H9 (cell line): ENCODE measurements around the gene ADAM19. TPM values are rescaled to one million over a fixed set of nuclear protein-coding genes. Genes with fewer than 3 reads are reported as not detected.

Source experiments
- DNase-seq: peaks from one replicate; pipeline ENCODE4 v3.0.0-alpha.2; 2017
- H2AFZ ChIP-seq: one replicate; pipeline ENCODE4 v1.6.1; 2013; ENCODE audit warnings: mild to moderate bottlenecking, low read length, control low read depth, moderate library complexity
- H2AK5ac ChIP-seq: 2 replicates; pipeline ENCODE4 v1.6.1; 2013; ENCODE audit warnings: low read length, control low read depth, mixed read lengths; ENCODE audit not compliant: insufficient read length
- H2BK120ac ChIP-seq: one replicate; pipeline ENCODE4 v1.6.1; 2013; ENCODE audit warnings: low read depth, mild to moderate bottlenecking, low read length, control low read depth, inconsistent platforms; ENCODE audit not compliant: poor library complexity, severe bottlenecking
- H2BK12ac ChIP-seq: 2 replicates; pipeline ENCODE4 v1.6.1; 2013; ENCODE audit warnings: low read length, control low read depth, mixed read lengths, low read depth; ENCODE audit not compliant: insufficient read length
- H2BK15ac ChIP-seq: 2 replicates; pipeline ENCODE4 v1.6.1; 2013; ENCODE audit warnings: low read depth, low read length, control low read depth
- H2BK20ac ChIP-seq: one replicate; pipeline ENCODE4 v1.6.1; 2013; ENCODE audit warnings: low read depth, mild to moderate bottlenecking, low read length, control low read depth, inconsistent platforms; ENCODE audit not compliant: poor library complexity, severe bottlenecking
- H2BK5ac ChIP-seq: 2 replicates; pipeline ENCODE4 v1.6.1; 2013; ENCODE audit warnings: low read length, control low read depth, mixed read lengths; ENCODE audit not compliant: insufficient read length
- H3K14ac ChIP-seq: 2 replicates; pipeline ENCODE4 v1.6.1; 2013; ENCODE audit warnings: low read length, control low read depth; ENCODE audit not compliant: insufficient read depth
- H3K18ac ChIP-seq: 2 replicates; pipeline ENCODE4 v1.6.1; 2013; ENCODE audit warnings: low read depth, mild to moderate bottlenecking, mixed read lengths, low read length, control low read depth; ENCODE audit not compliant: insufficient read length
- H3K23ac ChIP-seq: 2 replicates; pipeline ENCODE4 v1.6.1; 2013; ENCODE audit warnings: low read length, control low read depth, mixed read lengths, low read depth; ENCODE audit not compliant: insufficient read length
- H3K23me2 ChIP-seq: 2 replicates; pipeline ENCODE4 v1.6.1; 2013; ENCODE audit warnings: low read depth, mild to moderate bottlenecking, mixed read lengths, low read length, control low read depth; ENCODE audit not compliant: insufficient read length, poor library complexity, severe bottlenecking
- H3K27ac ChIP-seq: 2 replicates; pipeline ENCODE4 v1.5.1; 2013; ENCODE audit warnings: low read length, control low read depth, mixed read lengths, low read depth; ENCODE audit not compliant: insufficient read length
- H3K27me3 ChIP-seq: 2 replicates; pipeline ENCODE4 v1.6.1; 2013; ENCODE audit warnings: low read length, control low read depth, inconsistent platforms; ENCODE audit not compliant: insufficient read depth
- H3K4ac ChIP-seq: 2 replicates; pipeline ENCODE4 v1.6.1; 2013; ENCODE audit warnings: low read depth, mild to moderate bottlenecking, control low read depth, inconsistent platforms, low read length, moderate library complexity
- H3K4me1 ChIP-seq: 2 replicates; pipeline ENCODE4 v1.6.1; 2013; ENCODE audit warnings: low read length, control low read depth, inconsistent platforms; ENCODE audit not compliant: insufficient read depth
- H3K4me2 ChIP-seq: 2 replicates; pipeline ENCODE4 v1.6.1; 2013; ENCODE audit warnings: low read length, control low read depth, mixed read lengths; ENCODE audit not compliant: insufficient read length, insufficient read depth
- H3K56ac ChIP-seq: 2 replicates; pipeline ENCODE4 v1.6.1; 2013; ENCODE audit warnings: low read depth, mild to moderate bottlenecking, mixed read lengths, low read length, control low read depth; ENCODE audit not compliant: insufficient read length
- H3K79me1 ChIP-seq: 2 replicates; pipeline ENCODE4 v1.6.1; 2013; ENCODE audit warnings: low read depth, mild to moderate bottlenecking, moderate library complexity, low read length, control low read depth, inconsistent platforms; ENCODE audit not compliant: insufficient read depth, poor library complexity, severe bottlenecking
- H3K79me2 ChIP-seq: 2 replicates; pipeline ENCODE4 v1.6.1; 2013; ENCODE audit warnings: low read length, control low read depth, inconsistent platforms; ENCODE audit not compliant: insufficient read depth
- H3K9ac ChIP-seq: 2 replicates; pipeline ENCODE4 v1.6.1; 2013; ENCODE audit warnings: low read length, control low read depth, mixed read lengths; ENCODE audit not compliant: insufficient read length; ENCODE audit errors: extremely low read depth
- H3K9me3 ChIP-seq: one replicate; pipeline ENCODE4 v1.6.1; 2013; ENCODE audit warnings: low read depth, low read length, inconsistent platforms; ENCODE audit not compliant: control insufficient read depth
- H3T11ph ChIP-seq: one replicate; pipeline ENCODE4 v1.6.1; 2013; ENCODE audit warnings: mild to moderate bottlenecking, low read length, control low read depth, inconsistent platforms
- H4K20me1 ChIP-seq: one replicate; pipeline ENCODE4 v1.6.1; 2013; ENCODE audit not compliant: control insufficient read depth, insufficient read length, insufficient read depth
- H4K5ac ChIP-seq: 2 replicates; pipeline ENCODE4 v1.6.1; 2013; ENCODE audit warnings: low read depth, mild to moderate bottlenecking, mixed read lengths, low read length, control low read depth; ENCODE audit not compliant: insufficient read length
- H4K8ac ChIP-seq: replicated peaks from 2 replicates; pipeline ENCODE4 v1.6.1; 2013; ENCODE audit warnings: low read length, control low read depth, mixed read lengths, low read depth; ENCODE audit not compliant: insufficient read length
- H4K91ac ChIP-seq: 2 replicates; pipeline ENCODE4 v1.6.1; 2013; ENCODE audit warnings: low read depth, mild to moderate bottlenecking, moderate library complexity, mixed read lengths, low read length, control low read depth; ENCODE audit not compliant: insufficient read length
- H3K27ac Mint-ChIP-seq, 3 experiments: 2 replicates in 2 of 3; 3 replicates in 1 of 3; pipeline ENCODE4 v1.8.0; 2020 to 2021; ENCODE audit warnings: mixed read lengths in 3 of 3, mild to moderate bottlenecking in 1 of 3, moderate library complexity in 1 of 3
- H3K27me3 Mint-ChIP-seq: 2 replicates; pipeline ENCODE4 v1.8.0; 2021; ENCODE audit warnings: low read depth, mild to moderate bottlenecking, moderate library complexity, mixed read lengths
- H3K36me3 Mint-ChIP-seq, 3 experiments: 2 replicates in 2 of 3; 3 replicates in 1 of 3; pipeline ENCODE4 v1.8.0; 2020 to 2021; ENCODE audit warnings: low read depth in 3 of 3, mixed read lengths in 3 of 3; ENCODE audit not compliant: insufficient read depth in 1 of 3
- H3K4me1 Mint-ChIP-seq, 2 experiments: 2 replicates each; pipeline ENCODE4 v1.8.0; 2020; ENCODE audit warnings: mixed read lengths in 2 of 2
- H3K4me3 Mint-ChIP-seq, 2 experiments: 2 replicates in 1 of 2; 3 replicates in 1 of 2; pipeline ENCODE4 v1.8.0; 2020 to 2021; ENCODE audit warnings: mild to moderate bottlenecking in 2 of 2, mixed read lengths in 2 of 2, moderate library complexity in 1 of 2
- H3K9me3 Mint-ChIP-seq, 2 experiments: 2 replicates in 1 of 2; 3 replicates in 1 of 2; pipeline ENCODE4 v1.8.0; 2020; ENCODE audit warnings: mild to moderate bottlenecking in 2 of 2, mixed read lengths in 2 of 2, moderate library complexity in 1 of 2
- WGBS: extraction: QIAGEN DNeasy Blood & Tissue Kit; methylation state at CpG from one replicate; pipeline ENCODE4 v1.1.7; 2013; ENCODE audit warnings: missing lambda C conversion rate, low lambda C conversion rate, mixed read lengths; ENCODE audit not compliant: insufficient read length; ENCODE audit errors: extremely low coverage; 5-methylcytosine and 5-hydroxymethylcytosine counted together
- total RNA-seq: library from RNA; stranded (reverse); gene quantifications from 2 replicates; pipeline ENCODE4 v1.2.1, GENCODE V29; 2021
- TF ChIP-seq, protein P1 (sequence below): fragments of 200-600 bp; sonication (generic); conservative IDR thresholded peaks from 3 replicates; pipeline ENCODE4 v1.8.0; 2021; ENCODE audit warnings: antibody characterized with exemption, mild to moderate bottlenecking

The ADAM19 gene
- total RNA-seq, 1 experiment from 2014 or later, result 9.9 TPM

DNA sequence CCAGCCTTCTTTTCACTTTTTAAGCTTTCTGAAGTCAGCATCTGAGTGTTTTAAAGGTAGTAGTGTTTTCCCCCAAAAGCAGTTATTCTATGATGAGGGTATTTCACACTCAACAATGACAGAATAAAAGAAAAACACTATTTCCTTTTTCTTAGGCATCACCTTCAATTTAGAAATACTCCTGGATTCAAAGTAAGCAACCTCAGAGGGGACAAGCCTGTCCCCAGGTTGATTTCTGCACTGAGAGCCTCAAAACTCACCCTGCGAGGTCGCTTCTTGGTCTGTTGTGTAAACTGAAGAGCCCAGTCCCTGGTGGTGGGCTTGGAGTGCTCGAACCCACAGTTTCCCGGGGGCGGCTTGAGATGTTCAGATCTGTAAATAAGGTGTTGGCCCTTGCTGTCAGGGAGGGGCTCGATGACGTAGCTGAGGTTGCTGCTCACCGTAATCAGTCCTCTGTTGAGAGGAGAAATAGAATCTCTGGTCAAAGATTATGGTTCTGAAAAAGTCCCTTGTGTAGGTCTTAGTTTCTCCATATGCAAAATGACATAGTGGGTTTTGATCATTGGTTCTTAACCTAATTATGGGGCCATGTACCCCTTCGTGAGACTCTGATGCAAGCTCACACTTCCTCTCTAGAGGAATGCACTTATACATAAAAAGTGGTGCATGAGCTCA, 55.9 kb downstream of the ADAM19 start:
- H3K4me1 Mint-ChIP-seq, result no peaks in the 10 kb centered on the region
- WGBS, result no CpG with 5 or more reads among the region's 9 CpGs
- H3K27me3 Mint-ChIP-seq, result no peaks in the 10 kb centered on the region
- Histone ChIP-seq H3K9ac (no peak overlapping the region), H4K5ac (no peak overlapping the region), H2AK5ac (no peak overlapping the region), H3K4me1 (no peaks in the 10 kb centered on the region), H3K4me2 (no peak overlapping the region), H3K27ac (no peak overlapping the region), H4K20me1 (no peaks in the 10 kb centered on the region), H2BK120ac (no peak overlapping the region), H2AFZ (no peak overlapping the region), H3K79me1 (no peaks in the 10 kb centered on the region), H3K23me2 (no peaks in the 10 kb centered on the region), H2BK15ac (no peak overlapping the region), H2BK12ac (no peak overlapping the region), H3K18ac (no peak overlapping the region), H3K9me3 (no peaks in the 10 kb centered on the region), H2BK20ac (no peak overlapping the region), H4K8ac (no peak overlapping the region), H3T11ph (no peak overlapping the region), H3K23ac (no peak overlapping the region), H3K4ac (no peak overlapping the region), H4K91ac (no peak overlapping the region), H2BK5ac (no peak overlapping the region), H3K27me3 (no peaks in the 10 kb centered on the region), H3K56ac (no peak overlapping the region), H3K79me2 (no peaks in the 10 kb centered on the region), H3K14ac (no peak overlapping the region)
- no peaks in the 10 kb centered on the region for H3K36me3 Mint-ChIP-seq
- DNase-seq, result no peak
- H3K9me3 Mint-ChIP-seq, result no peaks in the 10 kb centered on the region
- H3K4me3 Mint-ChIP-seq, result no peak overlapping the region
- TF ChIP-seq, protein P1, sequence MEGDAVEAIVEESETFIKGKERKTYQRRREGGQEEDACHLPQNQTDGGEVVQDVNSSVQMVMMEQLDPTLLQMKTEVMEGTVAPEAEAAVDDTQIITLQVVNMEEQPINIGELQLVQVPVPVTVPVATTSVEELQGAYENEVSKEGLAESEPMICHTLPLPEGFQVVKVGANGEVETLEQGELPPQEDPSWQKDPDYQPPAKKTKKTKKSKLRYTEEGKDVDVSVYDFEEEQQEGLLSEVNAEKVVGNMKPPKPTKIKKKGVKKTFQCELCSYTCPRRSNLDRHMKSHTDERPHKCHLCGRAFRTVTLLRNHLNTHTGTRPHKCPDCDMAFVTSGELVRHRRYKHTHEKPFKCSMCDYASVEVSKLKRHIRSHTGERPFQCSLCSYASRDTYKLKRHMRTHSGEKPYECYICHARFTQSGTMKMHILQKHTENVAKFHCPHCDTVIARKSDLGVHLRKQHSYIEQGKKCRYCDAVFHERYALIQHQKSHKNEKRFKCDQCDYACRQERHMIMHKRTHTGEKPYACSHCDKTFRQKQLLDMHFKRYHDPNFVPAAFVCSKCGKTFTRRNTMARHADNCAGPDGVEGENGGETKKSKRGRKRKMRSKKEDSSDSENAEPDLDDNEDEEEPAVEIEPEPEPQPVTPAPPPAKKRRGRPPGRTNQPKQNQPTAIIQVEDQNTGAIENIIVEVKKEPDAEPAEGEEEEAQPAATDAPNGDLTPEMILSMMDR, result no peak
- peak overlapping the region in 1 of 3 experiments; percentile 80; a peak in 1 of 7 replicates for H3K27ac Mint-ChIP-seq
